Fibroblast of the conjunctiva (primary cell): ENCODE measurements around the gene BSCL2.
A peak's percentile ranks its signal among the peaks of the same experiment; 100 is the strongest.
"Not testable (repeated sequence)": the region's sequence is repeated elsewhere in the genome, so short reads cannot be mapped to it uniquely, and the experiment has no call there.

ENCODE experiments used
- DNase-seq: peaks from one replicate; pipeline ENCODE4 v3.0.0-alpha.2; 2010; ENCODE audit warnings: low read depth

The BSCL2 gene

GRCh38 chr11:62719302-62719978 is 12.2 kb upstream of the BSCL2 start:
- DNase-seq = no peak

- no peak for DNase-seq
Observed at GRCh38 chr11:62716816-62717215, 9.6 kb upstream of the BSCL2 start.

GRCh38 chr11:62716206-62716605 is 9.0 kb upstream of the BSCL2 start:
- no peak for DNase-seq

- DNase-seq = no peak
Observed at GRCh38 chr11:62715150-62716130, 8.2 kb upstream of the BSCL2 start.

- no peak for DNase-seq
Observed at GRCh38 chr11:62713343-62713742, 6.1 kb upstream of the BSCL2 start.

GRCh38 chr11:62712861-62713260 is 5.6 kb upstream of the BSCL2 start:
- DNase-seq = no peak

GRCh38 chr11:62712276-62712812 is 5.1 kb upstream of the BSCL2 start:
- no peak for DNase-seq

GRCh38 chr11:62710001-62710345 is 2.7 kb upstream of the BSCL2 start:
- DNase-seq = no peak

- DNase-seq = peak; percentile 98
Observed at GRCh38 chr11:62709247-62710000, 2.2 kb upstream of the BSCL2 start.

GRCh38 chr11:62708793-62709192 is 1.6 kb upstream of the BSCL2 start:
- DNase-seq = no peak

GRCh38 chr11:62708392-62708791 is 1.2 kb upstream of the BSCL2 start:
- DNase-seq = no peak

GRCh38 chr11:62706850-62707247 is 375 bp downstream of the BSCL2 start:
- no peak for DNase-seq

GRCh38 chr11:62705880-62706849 is 1.1 kb downstream of the BSCL2 start:
- DNase-seq = peak; percentile 90

- no peak for DNase-seq
Observed at GRCh38 chr11:62705413-62705812, 1.8 kb downstream of the BSCL2 start.

- DNase-seq = not testable (repeated sequence)
Observed at GRCh38 chr11:62703921-62704320, 3.3 kb downstream of the BSCL2 start.

- no peak for DNase-seq
Observed at GRCh38 chr11:62702246-62702645, 5.0 kb downstream of the BSCL2 start.

- DNase-seq = peak; percentile 88
Observed at GRCh38 chr11:62694455-62695167, 12.6 kb downstream of the BSCL2 start.

GRCh38 chr11:62693624-62694023 is 13.6 kb downstream of the BSCL2 start:
- not testable (repeated sequence) for DNase-seq

- peak; percentile 93 for DNase-seq
Observed at GRCh38 chr11:62689421-62690183, 17.6 kb downstream of the BSCL2 start, which contains the start of gene LRRN4CL. TSS of gene LRRN4CL (minus strand) at chr11:62689530. CDS start at chr11:62688508, 1,022 bp downstream.
